HL-60 (cell line): Measurements from ENCODE around the gene C14orf132.

ENCODE experiments used
- DNase-seq, 2 experiments: peaks; one replicate each; pipeline ENCODE4 v3.0.0-alpha.2; 2010 to 2020; ENCODE audit warnings: low read depth in 1 of 2, low spot score in 1 of 2
- H3K27ac ChIP-seq: fragments of 250-450 bp; sonication (Bioruptor Pico); replicated peaks from 2 replicates; pipeline ENCODE4 v1.5.1; 2020; ENCODE audit warnings: mild to moderate bottlenecking, moderate library complexity
- H3K27me3 ChIP-seq: fragments of 250-450 bp; sonication (Bioruptor Pico); 2 replicates; pipeline ENCODE4 v1.5.1; 2021; ENCODE audit warnings: mild to moderate bottlenecking, moderate library complexity; ENCODE audit not compliant: insufficient read depth, poor library complexity, severe bottlenecking
- H3K4me3 ChIP-seq: replicated peaks from 2 replicates; pipeline ENCODE4 v1.5.1; 2011; ENCODE audit warnings: mild to moderate bottlenecking, control low read depth, low read length; ENCODE audit not compliant: insufficient read depth
- CTCF ChIP-seq: IDR thresholded peaks from one replicate; pipeline ENCODE4 v1.5.1; 2011; ENCODE audit warnings: low read length, control low read depth, inconsistent platforms; ENCODE audit not compliant: insufficient read depth
- GABPA ChIP-seq: IDR thresholded peaks from 2 replicates; pipeline ENCODE4 v1.6.1; 2012; ENCODE audit warnings: low read depth
- POLR2AphosphoS5 ChIP-seq: IDR thresholded peaks from 2 replicates; pipeline ENCODE4 v1.6.1; 2012; ENCODE audit warnings: low read depth
- REST ChIP-seq: IDR thresholded peaks from 2 replicates; pipeline ENCODE4 v1.6.1; 2012; ENCODE audit warnings: low read depth; ENCODE audit not compliant: insufficient replicate concordance
- SPI1 ChIP-seq: IDR thresholded peaks from 2 replicates; pipeline ENCODE4 v1.6.1; 2012; ENCODE audit warnings: low read depth, mild to moderate bottlenecking, borderline replicate concordance

The C14orf132 gene

GRCh38 chr14:96094656-96095055 lies 55.5 kb downstream of the C14orf132 start:
- Histone ChIP-seq H3K27me3 (no peaks in the 10 kb centered on the region), H3K27ac (no peak overlapping the region), H3K4me3 (no peak overlapping the region)
- TF ChIP-seq GABPA (no peak), REST (no peak), SPI1 (no peak), POLR2AphosphoS5 (no peak), CTCF (no peak)
- DNase-seq: no peak

- TF ChIP-seq SPI1 (no peak), CTCF (no peak), POLR2AphosphoS5 (no peak), REST (no peak), GABPA (no peak)
- Histone ChIP-seq H3K4me3 (no peak overlapping the region), H3K27me3 (no peaks in the 10 kb centered on the region), H3K27ac (no peak overlapping the region)
- DNase-seq: no peak
These were observed 55.9 kb downstream of the C14orf132 start for GRCh38 chr14:96095058-96095457.

- H3K27ac ChIP-seq: no peak overlapping the region
- no peak for TF ChIP-seq POLR2AphosphoS5
- no peak for TF ChIP-seq CTCF
- no peak for TF ChIP-seq REST
- TF ChIP-seq GABPA: no peak
- TF ChIP-seq SPI1: no peak
- no peak for DNase-seq
- H3K4me3 ChIP-seq: no peak overlapping the region
- no peaks in the 10 kb centered on the region for H3K27me3 ChIP-seq
These were observed 56.7 kb downstream of the C14orf132 start for GRCh38 chr14:96095581-96096476.
